HG03159 (cell line): ENCODE results near the gene IBA57.
"Not testable (repeated sequence)": the region's sequence is repeated elsewhere in the genome, so short reads cannot be mapped to it uniquely, and the experiment has no call there.

Experiments
- ATAC-seq: cut with Tn5 transposase; IDR thresholded peaks from one replicate; pipeline ENCODE4 v1.9.1; 2021; ENCODE audit warnings: mild to moderate bottlenecking, moderate library complexity; ENCODE audit not compliant: unreplicated experiment

Gene IBA57

GRCh38 chr1:228184152-228184551 lies 18.5 kb downstream of the IBA57 start:
- no peak for ATAC-seq

GRCh38 chr1:228185641-228185965 lies 20.0 kb downstream of the IBA57 start:
- no peak for ATAC-seq

GRCh38 chr1:228188249-228188648 lies 22.6 kb downstream of the IBA57 start:
- not testable (repeated sequence) for ATAC-seq

GRCh38 chr1:228190182-228190581 lies 24.6 kb downstream of the IBA57 start:
- ATAC-seq: no peak

GRCh38 chr1:228190778-228191177 lies 25.2 kb downstream of the IBA57 start:
- no peak for ATAC-seq

- no peak for ATAC-seq
Observed at GRCh38 chr1:228194436-228194835, 28.8 kb downstream of the IBA57 start.

GRCh38 chr1:228194921-228195812 lies 29.6 kb downstream of the IBA57 start:
- no peak for ATAC-seq

GRCh38 chr1:228197555-228198147 lies 32.0 kb downstream of the IBA57 start:
- ATAC-seq: no peak

GRCh38 chr1:228198977-228199590 lies 33.5 kb downstream of the IBA57 start:
- ATAC-seq: no peak

- ATAC-seq: no peak
Observed at GRCh38 chr1:228204958-228205357, 39.4 kb downstream of the IBA57 start.

- no peak for ATAC-seq
Observed at GRCh38 chr1:228205526-228206436, 40.2 kb downstream of the IBA57 start.

- ATAC-seq: no peak
Observed at GRCh38 chr1:228206582-228207351, 41.2 kb downstream of the IBA57 start.

GRCh38 chr1:228207381-228207810 lies 41.8 kb downstream of the IBA57 start:
- no peak for ATAC-seq

- no peak for ATAC-seq
Observed at GRCh38 chr1:228207851-228208821, 42.5 kb downstream of the IBA57 start, which contains the start of gene OBSCN. Gene OBSCN (plus strand): TSS chr1:228208044. CDS start chr1:228211784, 3,740 bp downstream.

- ATAC-seq: no peak
Observed at GRCh38 chr1:228208831-228209551, 43.4 kb downstream of the IBA57 start.

- ATAC-seq: no peak
Observed at GRCh38 chr1:228209657-228210056, 44.1 kb downstream of the IBA57 start.

- ATAC-seq: no peak
Observed at GRCh38 chr1:228210076-228210651, 44.6 kb downstream of the IBA57 start.
